Kidney glomerular epithelial cell (primary cell): Measurements from ENCODE around the gene ATG4C.

Experiments
- DNase-seq: peaks from one replicate; lab custom pipeline; 2025; lab: John Stamatoyannopoulos, UW

ATG4C gene

DNA sequence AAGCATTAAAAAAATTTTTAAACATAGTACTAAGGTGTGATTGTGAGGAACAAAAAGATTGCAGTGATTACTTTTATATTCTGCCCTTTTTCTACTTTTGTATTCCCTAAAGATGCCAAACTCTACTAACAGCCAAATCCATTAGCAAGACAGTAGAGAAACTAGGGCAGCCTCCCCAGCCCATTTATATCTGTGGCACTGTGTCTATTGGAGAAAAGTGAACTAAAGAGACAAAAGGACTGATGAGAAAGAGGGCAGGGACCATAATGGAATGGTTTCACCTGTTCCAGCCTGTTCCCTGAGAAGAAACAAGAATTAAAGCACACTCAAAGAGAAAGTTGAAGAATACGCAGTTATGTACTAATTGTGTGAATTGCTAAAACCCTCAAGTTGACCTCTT lies 56.6 kb downstream of the ATG4C start:
- DNase-seq, result no peak

DNA sequence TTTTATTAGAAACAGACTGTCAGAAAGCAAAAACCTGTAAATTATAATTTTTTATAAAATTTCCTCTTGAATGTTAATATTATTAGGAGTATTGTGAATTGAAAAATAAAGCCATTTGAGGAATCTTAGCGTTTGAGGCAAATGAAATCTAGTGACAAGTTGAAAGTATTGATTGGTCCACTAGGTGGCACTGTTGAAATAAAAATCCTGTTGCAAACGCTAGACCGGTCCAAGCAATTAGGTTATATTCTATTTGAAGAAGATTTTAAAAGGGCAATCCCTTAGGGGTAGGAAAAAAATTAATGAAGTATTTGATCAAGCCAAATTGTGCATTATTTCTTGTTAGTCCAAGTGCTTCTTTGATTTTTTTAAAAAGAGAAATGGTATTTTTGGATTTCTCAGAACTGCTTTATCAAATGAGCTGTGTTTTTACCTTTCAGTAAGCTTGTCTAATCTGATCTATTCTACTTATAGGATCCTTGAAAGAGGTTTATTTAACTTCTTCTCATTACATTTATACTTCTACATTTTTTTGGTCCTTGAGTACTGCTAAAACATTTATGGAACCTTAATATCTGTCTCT lies 57.7 kb downstream of the ATG4C start:
- DNase-seq, result peak; percentile 69

DNA sequence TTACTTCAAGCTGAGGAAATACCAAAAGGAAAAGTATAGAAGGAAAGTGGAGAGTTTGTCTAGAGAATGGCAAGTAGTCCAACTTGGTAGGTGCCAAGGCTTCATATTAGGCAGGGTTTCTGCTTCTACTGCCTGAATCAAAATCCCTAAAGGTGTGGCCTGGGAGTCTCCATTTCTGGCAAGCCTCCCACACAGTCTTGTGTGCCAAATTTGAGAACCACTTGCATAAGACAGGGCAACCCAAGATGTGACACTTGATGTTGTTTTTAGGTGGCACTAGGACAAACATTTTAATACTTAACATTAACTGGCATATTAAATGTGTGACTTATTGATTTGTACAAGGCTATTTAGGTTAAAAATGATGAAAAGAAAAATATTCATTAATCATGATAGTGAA lies 60.1 kb downstream of the ATG4C start:
- DNase-seq, result no peak

DNA sequence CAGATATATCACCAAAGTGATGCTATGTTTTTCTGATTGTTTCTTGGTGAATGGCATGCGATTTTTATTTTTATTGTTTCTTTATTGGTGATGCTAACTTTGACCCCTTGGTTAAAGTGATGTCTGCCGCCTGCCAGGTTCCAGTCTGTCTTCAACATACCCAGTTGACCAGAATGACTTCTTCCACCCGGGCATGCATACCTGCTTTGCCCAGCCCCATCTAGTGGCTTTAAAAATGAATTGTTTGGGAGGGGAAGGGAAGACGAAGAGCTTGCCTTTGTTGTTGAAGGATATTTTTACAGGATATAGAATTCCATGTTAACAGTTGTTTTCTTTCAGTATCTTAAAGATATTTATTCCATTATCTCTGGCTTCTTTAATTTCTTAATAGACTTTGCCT lies 65.1 kb downstream of the ATG4C start:
- DNase-seq, result no peak

DNA sequence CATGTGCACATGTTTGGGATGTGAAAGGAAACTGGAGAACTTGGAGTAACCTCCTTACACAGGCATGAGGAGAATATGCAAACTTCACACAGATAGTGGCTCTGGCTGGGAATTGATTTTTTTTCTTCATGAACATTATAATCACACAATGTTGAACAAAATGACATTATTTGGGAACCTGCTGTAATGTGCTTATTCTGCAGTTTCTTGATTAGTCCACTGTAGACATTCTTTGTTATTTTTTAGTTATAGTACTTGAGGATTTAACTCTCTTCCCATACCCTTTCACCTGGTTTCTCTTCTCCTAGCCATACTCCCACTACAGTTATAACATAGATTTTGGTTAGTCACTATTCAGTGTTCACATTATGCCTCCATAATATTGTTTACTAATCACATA lies 68.3 kb downstream of the ATG4C start:
- no peak for DNase-seq

DNA sequence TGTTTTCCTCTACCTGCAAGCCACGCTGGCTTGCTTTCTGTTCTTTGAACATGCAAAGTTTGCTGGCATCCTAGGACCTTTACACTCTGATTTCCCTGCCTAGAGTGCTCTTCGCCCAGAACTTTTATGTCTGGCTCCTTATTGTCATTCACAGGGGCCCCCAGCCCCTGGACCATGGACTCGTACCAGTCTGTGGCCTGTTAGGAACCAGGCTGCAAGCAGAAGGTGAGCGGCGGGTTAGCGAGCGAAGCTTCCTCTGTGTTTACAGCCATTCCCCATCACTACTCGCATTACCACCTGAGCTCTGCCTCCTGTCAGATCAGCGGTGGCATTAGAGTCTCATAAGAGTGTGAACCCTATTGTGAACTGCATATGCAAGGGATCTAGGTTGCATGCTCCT lies 73.0 kb downstream of the ATG4C start:
- DNase-seq, result no peak

DNA sequence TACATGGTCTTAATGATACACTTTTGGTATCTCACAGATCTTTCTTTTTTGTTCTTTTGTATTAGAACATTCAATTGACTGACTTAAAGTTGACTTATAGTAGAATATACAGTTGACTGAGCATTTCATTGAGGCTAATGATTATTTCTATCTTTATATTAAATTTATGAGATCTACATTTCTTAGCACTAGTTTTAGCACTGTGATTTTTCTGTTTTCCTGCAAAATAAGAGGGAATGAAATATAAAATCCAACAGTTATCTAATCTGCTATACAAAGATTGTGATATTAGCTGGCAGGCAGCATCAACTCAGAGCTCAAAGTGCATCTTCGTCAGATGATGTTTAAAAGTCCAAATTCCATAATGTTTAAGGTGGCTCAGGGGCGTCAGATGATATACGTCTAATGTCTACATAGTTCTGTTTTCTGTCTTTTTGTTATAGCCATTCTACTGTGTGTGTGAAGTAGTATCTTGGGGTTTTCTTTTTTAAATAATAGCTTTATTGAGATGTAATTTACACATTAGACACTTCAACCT lies 85.4 kb downstream of the ATG4C start:
- no peak for DNase-seq

DNA sequence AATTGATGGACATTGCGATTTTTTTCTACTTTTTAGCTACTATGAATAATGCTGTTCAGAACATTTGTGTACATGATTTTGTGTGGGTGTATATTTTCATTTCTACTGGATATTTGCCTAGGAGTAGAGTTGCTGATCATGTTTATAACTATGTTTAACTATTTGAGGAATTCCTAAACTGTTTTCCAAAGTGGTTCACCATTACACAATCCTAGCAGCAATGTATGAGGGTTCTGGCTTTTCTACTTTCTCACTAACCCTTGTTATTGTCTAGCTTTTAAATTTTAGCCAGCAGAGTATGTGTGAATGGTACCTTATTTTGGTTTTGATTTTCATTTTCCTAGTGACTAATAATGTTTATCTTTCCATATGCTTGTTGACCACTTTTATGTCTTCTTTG lies 86.2 kb downstream of the ATG4C start:
- DNase-seq, result no peak

DNA sequence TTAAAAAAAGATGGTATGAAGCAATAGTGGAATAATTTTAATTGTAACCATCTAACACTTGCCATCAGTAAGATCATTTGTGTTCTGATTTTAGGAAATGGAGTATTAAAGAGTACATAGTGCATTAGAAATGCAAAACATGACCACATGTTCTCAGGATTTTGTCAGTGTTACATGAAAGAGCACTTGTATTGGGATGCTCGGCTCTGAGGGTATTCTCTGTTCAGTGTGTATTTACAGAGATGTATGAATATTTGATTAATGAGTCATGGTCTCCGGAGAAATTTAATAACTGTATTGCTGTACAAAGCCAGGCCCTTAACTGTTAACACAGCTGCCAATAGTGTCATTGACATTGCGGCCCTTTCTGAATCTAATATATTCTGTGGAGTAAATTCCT lies 91.7 kb downstream of the ATG4C start:
- no peak for DNase-seq

DNA sequence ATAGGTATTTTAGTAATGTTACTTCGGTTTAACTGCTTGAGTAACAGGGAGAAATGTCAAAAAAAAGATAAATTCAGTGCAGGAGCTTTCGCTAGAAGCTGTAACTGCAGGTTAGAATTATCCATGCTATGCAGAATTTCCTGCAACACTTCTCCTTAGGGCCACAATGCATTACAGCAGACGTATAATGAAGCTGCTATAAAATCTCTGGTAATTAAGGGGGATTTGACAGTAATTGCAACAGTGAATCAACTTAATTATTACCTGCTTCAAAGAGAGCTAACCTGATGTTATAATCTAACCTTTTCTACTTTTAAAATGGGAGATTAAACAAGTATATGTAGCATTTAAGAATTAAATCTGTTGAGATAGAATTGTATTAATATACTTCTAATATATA lies 92.6 kb downstream of the ATG4C start:
- DNase-seq, result no peak

DNA sequence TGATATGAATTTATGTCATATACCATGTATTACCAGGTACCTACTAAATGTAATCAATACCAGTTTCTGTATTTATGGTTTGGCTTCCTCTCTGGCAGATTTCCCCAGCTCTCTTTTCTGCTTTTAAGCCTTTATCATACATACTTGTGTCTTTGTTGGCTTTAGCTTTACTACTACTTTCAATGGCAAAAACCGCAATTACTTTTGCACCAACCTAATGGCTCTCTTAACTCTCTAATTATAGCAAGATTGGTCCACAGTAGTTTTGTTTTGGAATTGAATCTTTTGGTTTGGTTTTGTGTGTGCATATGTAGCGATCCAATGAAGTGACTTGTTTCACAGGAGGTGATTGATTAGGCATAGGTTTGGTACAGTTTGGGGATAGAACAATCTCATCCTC lies 93.6 kb downstream of the ATG4C start:
- DNase-seq, result no peak

DNA sequence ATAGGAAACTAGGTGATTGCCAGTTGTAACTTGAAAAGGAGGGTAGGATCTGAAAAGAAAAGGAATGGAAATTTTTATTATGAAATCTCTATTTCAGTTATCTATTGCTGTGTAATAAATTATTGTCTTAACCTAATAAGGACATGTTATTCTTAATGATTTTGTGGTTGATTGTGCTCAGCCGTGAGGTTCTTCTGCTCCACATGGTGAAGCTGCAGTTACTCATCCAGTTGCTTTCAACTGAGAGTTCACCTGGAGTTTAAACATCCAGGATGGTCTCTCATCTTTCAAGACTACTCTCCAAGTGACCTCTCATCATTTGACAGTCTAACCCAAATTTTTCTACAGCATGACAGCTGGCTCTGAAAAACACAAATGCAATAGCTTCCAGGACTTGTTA lies 96.0 kb downstream of the ATG4C start:
- no peak for DNase-seq

DNA sequence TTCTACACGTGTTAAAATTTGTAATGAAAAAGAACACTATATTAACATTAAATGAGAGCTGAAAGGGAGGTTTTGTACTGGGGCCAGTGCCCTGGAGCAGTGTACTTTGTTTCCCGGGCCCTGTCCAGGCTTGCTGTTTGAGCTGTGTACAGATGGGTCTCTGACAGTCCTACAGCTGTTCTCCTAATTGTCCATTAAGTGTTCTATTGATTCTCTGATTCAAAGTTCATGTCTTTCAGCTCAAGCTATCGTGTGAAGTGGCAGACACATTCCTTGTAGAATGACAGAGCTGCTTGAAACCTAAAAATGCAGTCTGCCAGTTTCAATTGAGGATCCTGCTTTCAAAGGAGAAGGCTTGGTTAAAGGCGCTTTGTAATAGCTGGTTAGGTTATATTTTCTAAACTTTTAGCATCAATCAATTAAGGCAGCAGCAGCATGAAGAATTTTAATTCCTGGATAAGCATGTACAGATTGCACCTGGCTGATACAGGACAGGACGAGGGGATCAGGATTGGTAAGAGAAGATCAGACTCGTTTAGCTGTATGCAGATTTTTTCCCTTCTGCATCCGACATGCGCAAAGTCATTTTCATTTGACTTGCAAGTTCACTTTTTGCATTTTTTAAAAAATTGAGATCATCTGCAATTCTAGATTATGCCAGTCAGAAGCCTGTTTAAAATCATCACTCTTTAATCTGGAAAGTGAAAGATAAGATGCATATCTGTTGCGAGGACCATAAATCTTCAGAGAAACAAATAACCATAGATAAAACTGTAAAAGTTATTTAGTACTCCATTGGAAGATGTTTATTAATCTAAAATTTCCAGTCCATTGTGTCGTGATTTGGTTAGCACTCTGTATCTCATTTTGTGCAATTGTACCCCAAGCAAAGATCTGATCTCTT lies 98.5 kb downstream of the ATG4C start:
- DNase-seq, result no peak

DNA sequence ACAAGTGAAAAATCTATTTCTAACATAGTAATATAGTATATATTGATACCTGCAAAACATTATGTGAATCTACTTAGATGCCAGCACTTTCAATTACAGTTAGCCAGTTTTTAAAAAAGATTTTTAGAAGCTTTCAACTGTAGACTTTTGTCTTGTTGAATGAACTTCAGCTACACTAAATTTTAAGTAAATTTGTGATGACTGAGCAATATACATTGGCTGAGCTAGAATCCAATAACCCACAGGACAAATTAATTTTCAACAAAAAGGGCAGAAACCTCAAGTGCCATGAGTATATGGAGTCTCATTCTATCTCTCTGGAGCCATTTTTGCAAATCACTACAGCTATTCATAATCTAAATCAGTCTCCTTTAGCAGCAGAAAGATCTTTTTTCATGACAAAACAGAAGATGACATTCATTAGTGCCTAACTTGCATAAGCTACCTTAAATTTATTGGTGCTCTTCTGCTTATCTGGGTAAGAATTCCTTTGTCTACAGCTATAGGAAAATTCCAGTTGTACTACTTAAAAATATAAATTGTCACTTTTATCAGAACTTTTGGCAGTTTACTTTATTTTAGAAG lies 100.3 kb downstream of the ATG4C start:
- DNase-seq, result no peak

DNA sequence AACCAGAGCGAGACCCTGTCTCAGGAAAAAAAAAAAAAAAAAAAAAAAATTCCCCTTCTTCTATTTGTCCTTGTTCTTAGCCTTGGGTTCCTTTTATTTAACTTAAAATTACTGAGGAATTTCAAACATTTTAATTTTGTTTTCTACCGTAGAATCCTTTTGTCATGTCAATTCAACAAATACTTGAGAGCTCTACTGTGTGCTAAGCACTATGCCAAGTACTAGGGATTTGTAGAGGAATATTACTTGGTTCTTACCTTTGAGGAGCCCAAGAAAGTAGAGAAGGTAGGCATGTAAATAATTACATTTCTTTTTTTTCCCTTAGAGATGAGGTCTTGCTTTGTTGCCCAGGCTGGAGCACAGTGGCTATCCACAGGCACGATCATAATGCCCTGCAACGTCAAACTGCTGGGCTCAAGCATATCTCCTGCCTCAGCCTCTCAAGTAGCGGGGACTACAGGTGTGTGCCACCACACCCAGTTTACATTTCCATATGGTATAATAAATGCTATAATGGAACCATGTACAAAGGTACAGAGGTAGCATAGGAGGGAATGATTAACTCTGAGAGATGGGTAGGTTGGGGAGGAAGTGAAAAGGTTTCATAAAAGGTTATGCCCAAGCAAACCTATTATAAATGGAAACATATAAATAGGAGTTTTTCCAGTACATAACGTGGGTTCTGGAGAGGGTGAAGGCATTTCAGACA lies 104.0 kb downstream of the ATG4C start:
- DNase-seq, result no peak

DNA sequence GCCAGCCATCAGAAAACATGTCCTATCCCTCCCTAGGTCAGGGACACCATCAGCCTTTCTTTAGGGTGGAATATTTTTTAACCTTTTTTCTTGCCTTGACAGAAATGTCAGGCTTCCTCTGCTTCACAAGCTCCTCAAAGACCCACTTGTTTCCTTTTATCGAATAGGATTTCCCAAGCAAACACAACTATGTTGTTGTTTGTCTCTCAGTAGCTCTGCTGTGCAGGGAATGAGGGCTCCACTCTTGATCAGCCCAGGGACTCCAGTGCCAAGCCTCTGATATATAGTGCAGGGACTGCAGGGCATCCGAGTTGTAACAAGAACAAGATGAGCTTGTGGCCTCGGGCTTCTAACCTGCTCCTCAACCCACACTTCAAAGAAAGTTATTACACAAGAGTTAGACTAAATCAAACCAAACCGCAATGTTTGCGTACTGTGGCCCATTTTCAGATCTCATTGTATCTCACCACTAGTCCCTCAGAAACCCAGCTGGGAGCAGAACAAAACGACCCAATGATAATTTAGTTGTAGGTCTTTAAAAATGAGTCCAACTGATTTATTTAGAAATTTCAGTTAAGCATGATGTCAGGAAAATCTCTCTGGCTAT lies 108.1 kb downstream of the ATG4C start:
- no peak for DNase-seq

DNA sequence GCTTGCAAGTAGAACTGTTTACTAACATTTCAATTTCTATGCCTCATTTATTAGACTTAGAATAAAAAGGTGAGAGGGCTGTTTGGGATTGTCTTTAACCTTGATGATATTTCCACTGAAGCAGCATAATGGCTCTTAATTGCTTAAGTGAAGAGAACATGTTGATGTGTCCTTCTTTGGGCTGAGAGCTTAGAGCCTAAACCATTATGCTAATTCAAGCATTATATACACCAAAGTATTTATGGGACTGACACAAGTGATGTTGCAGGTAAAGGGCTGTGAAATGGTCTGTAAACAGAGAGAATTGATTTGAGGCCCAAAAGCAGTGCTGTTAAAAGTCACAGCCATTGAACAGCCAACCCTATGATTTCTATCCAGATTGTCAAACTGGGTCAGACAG lies 113.9 kb downstream of the ATG4C start:
- no peak for DNase-seq

DNA sequence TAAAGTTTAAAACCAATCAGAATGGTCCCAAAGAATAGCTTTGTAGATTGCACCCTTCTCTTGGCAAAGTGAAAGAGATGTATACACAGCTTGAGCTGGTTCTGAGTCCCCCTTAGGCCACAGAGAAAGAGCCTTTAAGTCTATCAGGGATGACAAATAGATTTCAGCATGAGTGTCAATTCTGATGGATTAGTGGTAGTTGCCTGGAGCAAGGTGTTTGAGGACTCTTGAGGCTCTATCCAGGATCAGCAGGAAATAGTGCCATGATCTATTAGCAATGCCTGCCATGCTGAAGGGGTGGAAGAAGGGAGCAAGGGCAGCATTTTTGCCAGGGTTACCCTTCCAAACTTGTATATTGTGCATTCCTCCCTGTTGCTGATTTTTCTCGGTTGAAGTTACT lies 116.6 kb downstream of the ATG4C start:
- DNase-seq, result no peak

DNA sequence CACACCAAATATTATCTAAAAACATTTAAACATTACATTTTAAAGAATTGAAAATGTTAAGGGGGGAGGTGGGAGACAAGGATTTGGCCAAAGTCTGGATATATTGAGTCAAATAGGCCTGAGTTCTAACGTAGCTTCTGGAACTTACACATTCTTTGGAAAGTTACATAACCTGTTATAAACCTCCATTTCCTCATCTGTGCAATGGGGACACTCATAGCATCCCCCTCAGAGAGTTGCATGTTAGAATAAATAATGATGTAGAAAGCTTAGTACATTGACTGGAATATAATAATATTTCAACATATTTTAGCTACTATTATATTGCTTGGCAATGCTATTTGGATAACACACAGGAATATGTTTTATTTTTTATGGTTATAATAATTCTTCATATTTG lies 117.7 kb downstream of the ATG4C start:
- DNase-seq, result no peak

DNA sequence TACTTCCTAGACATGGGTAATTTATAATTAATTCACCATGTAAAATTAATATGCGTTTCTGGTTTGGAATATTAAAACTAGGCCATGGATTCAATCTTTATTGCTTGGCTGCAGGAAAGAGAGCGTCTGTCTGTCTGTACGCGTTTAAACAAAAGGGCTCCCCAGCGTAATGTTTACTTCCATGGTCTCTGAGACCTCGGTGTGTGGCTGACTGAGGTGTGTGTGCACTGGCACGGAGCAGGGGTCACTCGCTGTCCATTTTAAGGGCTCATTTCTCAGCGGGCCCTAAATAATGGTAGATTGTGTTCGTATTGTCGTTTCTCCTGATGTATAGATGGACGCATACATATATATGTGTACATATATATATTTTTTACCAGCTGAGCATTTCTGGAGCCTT lies 119.6 kb downstream of the ATG4C start:
- no peak for DNase-seq

DNA sequence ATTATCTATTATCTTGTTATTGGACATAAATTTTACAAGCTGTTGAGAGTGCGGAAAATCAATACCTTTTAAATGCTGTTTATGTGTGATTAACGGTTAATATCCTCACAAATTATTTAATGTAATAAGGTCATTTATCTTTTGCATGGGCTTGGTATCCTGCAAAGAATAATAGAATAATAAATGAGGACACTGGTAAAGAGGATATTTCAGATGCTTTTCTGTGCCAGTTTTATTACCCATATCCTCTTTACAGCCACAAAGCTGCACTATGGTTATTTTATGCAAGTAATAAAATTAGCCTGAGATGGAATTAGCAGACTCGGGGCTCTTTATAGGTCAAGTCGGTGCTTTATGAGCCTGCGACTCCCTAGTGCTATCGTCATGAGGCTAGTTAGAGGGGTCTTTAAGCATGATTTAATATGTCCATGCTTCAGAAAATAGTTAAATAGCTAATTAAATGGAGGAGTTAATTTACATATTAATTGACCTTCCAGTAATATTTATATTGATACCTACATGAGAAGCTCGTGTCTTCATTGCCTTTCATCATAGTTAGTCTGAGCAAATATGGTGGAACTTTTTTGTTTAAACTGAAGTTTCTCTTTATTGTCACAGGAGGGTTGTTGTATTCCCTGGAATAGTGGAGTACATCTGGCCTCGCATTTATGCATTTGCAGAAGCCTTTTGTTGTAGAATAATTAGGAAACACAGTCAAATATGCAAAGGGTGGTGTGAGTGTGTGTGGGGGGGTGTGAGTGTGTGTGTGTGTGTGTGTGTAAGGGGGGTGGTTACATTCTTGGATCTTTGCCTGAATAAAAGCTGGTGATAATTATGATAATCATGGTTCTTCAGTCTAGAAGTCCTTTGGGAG lies 120.3 kb downstream of the ATG4C start:
- DNase-seq, result no peak
